CD4-positive, alpha-beta T cell treated with Interleukin-15 for 4 hours (primary cell): Measurements from ENCODE around the gene ERC1.
"Not testable (repeated sequence)": the region's sequence is repeated elsewhere in the genome, so short reads cannot be mapped to it uniquely, and the experiment has no call there.

ENCODE experiments used
- DNase-seq: peaks from one replicate; pipeline ENCODE4 v3.0.0-alpha.2; 2020; ENCODE audit warnings: low spot score

ERC1 gene

GRCh38 chr12:1289371-1290155 lies 298.5 kb downstream of the ERC1 start:
- DNase-seq: no peak

GRCh38 chr12:1290716-1291115 lies 299.7 kb downstream of the ERC1 start:
- DNase-seq: no peak

- no peak for DNase-seq
Measured at GRCh38 chr12:1291601-1292332, 300.7 kb downstream of the ERC1 start.

GRCh38 chr12:1293901-1294300 lies 302.9 kb downstream of the ERC1 start:
- DNase-seq: no peak

- DNase-seq: no peak
Measured at GRCh38 chr12:1297206-1297605, 306.2 kb downstream of the ERC1 start.

- no peak for DNase-seq
Measured at GRCh38 chr12:1297639-1298175, 306.7 kb downstream of the ERC1 start.

GRCh38 chr12:1300460-1300859 lies 309.4 kb downstream of the ERC1 start:
- no peak for DNase-seq

- DNase-seq: no peak
Measured at GRCh38 chr12:1302201-1302870, 311.3 kb downstream of the ERC1 start.

- DNase-seq: no peak
Measured at GRCh38 chr12:1305063-1305434, 314.0 kb downstream of the ERC1 start.

GRCh38 chr12:1305791-1306500 lies 314.9 kb downstream of the ERC1 start:
- no peak for DNase-seq

GRCh38 chr12:1306817-1307216 lies 315.8 kb downstream of the ERC1 start:
- no peak for DNase-seq

GRCh38 chr12:1307796-1308195 lies 316.8 kb downstream of the ERC1 start:
- no peak for DNase-seq

- no peak for DNase-seq
Measured at GRCh38 chr12:1309613-1310012, 318.6 kb downstream of the ERC1 start.

GRCh38 chr12:1310653-1311052 lies 319.6 kb downstream of the ERC1 start:
- DNase-seq: no peak

GRCh38 chr12:1311145-1311544 lies 320.1 kb downstream of the ERC1 start:
- no peak for DNase-seq

- no peak for DNase-seq
Measured at GRCh38 chr12:1313906-1314305, 322.9 kb downstream of the ERC1 start.

GRCh38 chr12:1314523-1314922 lies 323.5 kb downstream of the ERC1 start:
- DNase-seq: no peak

GRCh38 chr12:1316991-1317390 lies 326.0 kb downstream of the ERC1 start:
- DNase-seq: not testable (repeated sequence)

GRCh38 chr12:1318327-1319031 lies 327.5 kb downstream of the ERC1 start:
- DNase-seq: no peak

- DNase-seq: no peak
Measured at GRCh38 chr12:1319212-1319611, 328.2 kb downstream of the ERC1 start.

- no peak for DNase-seq
Measured at GRCh38 chr12:1320021-1320420, 329.0 kb downstream of the ERC1 start.
